AG04450 (cell line): ENCODE measurements around the gene SYCE1. TPM values are rescaled to one million over a fixed set of nuclear protein-coding genes. Genes with fewer than 3 reads are reported as not detected.
A peak's percentile ranks its signal among the peaks of the same experiment; 100 is the strongest.
"Not testable (repeated sequence)": the region's sequence is repeated elsewhere in the genome, so short reads cannot be mapped to it uniquely, and the experiment has no call there.

Experiments used
- CTCF ChIA-PET: fragments of 300-600, 350-600 bp; formaldehyde crosslinking; extraction: SDS; loops from one replicate; lab custom pipeline; 2022; ENCODE audit warnings: antibody characterized with exemption, inconsistent platforms; lab: Charles Lee
- POLR2A ChIA-PET: fragments of 350-600 bp; formaldehyde crosslinking; extraction: SDS; loops from one replicate; lab custom pipeline; 2021; ENCODE audit warnings: antibody characterized with exemption, inconsistent platforms; lab: Yijun Ruan, JAX
- DNase-seq: peaks from one replicate; pipeline ENCODE4 v3.0.0-alpha.2; 2011; ENCODE audit warnings: low read depth, low spot score
- H3K27ac ChIP-seq: one replicate; pipeline ENCODE4 v1.5.1; 2012; ENCODE audit warnings: low read depth, low read length, control low read depth
- H3K27me3 ChIP-seq: one replicate; pipeline ENCODE4 v1.6.0; 2012; ENCODE audit warnings: low read length; ENCODE audit not compliant: control insufficient read depth, insufficient read depth
- H3K4me3 ChIP-seq: 2 replicates; pipeline ENCODE4 v1.5.1; 2011; ENCODE audit warnings: mild to moderate bottlenecking, low read depth, low read length, control low read depth
- H3K9me3 ChIP-seq: 2 replicates; pipeline ENCODE4 v1.5.1; 2012; ENCODE audit warnings: low read length; ENCODE audit not compliant: control insufficient read depth, insufficient read depth
- polyA plus RNA-seq: library from polyadenylated mRNA; depleted of rRNA; stranded (reverse); fragments of >200 nt; gene quantifications from 2 replicates; pipeline ENCODE4 v1.2.3, GENCODE V29; 2011
- TF ChIP-seq, protein P1 (sequence below): IDR thresholded peaks from 2 replicates; pipeline ENCODE4 v1.5.1; 2011; ENCODE audit warnings: low read depth, low read length, control low read depth, inconsistent platforms

Gene SYCE1
- polyA plus RNA-seq, 1 experiment = not detected

DNA sequence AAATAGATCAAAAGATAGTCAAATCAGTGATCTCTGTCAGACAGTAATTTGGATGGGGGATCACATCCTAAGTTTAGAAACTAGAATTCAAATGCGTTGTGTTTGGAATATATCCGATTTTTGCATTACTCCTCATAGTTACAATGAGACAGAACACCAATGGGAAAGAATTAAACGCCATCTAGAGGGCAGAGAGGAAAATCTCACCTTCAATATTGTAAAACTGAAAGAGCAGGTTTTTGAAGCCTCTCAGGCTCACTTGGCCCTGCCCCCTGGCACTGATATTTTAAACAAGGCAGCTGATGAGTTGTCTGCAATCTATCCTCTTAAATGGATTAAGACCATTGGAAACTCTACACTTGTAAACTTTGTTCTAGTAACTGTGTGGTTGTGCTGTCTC, 43.5 kb upstream of the SYCE1 start:
- ChIA-PET CTCF (interaction anchor here (0.9 to 1.8 kb wide), 3 partner anchors 170 to 279 kb away, joined by 3 to 10 read pairs (median 4); no protein-coding TSS in a partner anchor), POLR2A (no interaction called here)
- no peaks in the 10 kb centered on the region for H3K27me3 ChIP-seq
- H3K27ac ChIP-seq = no peak overlapping the region
- H3K4me3 ChIP-seq = no peak overlapping the region
- TF ChIP-seq, protein P1, sequence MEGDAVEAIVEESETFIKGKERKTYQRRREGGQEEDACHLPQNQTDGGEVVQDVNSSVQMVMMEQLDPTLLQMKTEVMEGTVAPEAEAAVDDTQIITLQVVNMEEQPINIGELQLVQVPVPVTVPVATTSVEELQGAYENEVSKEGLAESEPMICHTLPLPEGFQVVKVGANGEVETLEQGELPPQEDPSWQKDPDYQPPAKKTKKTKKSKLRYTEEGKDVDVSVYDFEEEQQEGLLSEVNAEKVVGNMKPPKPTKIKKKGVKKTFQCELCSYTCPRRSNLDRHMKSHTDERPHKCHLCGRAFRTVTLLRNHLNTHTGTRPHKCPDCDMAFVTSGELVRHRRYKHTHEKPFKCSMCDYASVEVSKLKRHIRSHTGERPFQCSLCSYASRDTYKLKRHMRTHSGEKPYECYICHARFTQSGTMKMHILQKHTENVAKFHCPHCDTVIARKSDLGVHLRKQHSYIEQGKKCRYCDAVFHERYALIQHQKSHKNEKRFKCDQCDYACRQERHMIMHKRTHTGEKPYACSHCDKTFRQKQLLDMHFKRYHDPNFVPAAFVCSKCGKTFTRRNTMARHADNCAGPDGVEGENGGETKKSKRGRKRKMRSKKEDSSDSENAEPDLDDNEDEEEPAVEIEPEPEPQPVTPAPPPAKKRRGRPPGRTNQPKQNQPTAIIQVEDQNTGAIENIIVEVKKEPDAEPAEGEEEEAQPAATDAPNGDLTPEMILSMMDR = peak; percentile 54
- H3K9me3 ChIP-seq = no peaks in the 10 kb centered on the region; the same call in 1 of the 2 replicates
- no peak for DNase-seq

DNA sequence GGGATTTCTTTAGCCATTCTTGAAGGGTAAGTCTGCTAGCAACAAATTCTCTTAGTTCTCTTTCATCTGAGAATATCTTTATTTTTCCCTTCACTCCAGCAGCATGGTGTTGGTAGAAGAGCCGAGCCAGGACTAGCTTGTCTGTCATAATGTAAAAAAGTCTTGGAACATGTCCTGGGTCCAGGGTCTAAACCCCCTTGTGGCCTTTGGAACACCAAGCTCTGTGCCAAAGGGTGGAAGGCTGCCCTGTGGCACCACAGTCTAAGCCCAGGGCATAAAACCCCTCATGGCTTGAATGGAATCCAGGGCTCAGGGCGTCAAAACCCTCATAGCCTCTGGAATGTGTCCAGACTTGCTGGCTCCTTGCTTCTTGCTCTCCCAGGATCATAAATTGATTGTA, 38.1 kb upstream of the SYCE1 start:
- H3K27me3 ChIP-seq, CTCF ChIA-PET, H3K4me3 ChIP-seq, DNase-seq, POLR2A ChIA-PET, H3K27ac ChIP-seq, H3K9me3 ChIP-seq: not testable (repeated sequence)

DNA sequence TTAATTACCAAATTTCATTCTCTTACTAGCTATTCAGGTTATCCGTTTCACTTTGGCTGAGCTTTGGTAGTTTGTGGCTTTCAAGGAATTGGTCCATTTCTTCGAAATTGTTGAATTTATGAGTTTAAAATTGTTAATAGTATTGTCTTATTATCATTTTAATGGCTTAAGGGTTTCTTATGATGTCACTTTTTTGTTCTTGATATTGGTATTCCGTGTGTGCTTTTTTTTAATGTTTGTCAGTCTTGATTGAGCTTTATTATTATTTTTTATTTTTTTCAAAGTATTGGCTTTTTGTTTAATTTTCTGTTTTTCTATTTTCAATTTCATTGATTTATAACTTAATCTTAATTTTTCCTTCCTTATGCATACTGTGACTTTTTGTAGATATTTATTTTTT, 35.3 kb upstream of the SYCE1 start:
- Histone ChIP-seq H3K9me3 (no peaks in the 10 kb centered on the region), H3K27me3 (no peaks in the 10 kb centered on the region), H3K4me3 (no peak overlapping the region), H3K27ac (no peak overlapping the region)
- ChIA-PET CTCF (no interaction called here), POLR2A (no interaction called here)
- DNase-seq = no peak
- TF ChIP-seq, protein P1 = no peak

DNA sequence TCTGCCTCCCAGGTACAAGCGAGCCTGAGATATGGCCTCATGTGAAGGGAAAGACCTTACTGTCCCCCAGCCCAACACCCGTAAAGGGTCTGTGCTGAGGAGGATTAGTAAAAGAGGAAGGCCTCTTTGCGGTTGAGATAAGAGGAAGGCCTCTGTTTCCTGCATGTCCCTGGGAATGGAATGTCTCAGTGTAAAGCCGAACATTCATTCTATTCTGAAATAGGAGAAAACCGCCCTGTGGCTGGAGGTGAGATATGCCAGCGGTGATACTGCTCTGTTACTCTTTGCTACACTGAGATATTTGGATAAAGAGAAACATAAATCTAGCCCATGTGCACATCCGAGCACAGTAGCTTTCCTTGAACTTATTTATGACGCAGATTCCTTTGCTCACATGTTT, 34.5 kb upstream of the SYCE1 start:
- H3K9me3 ChIP-seq, DNase-seq, POLR2A ChIA-PET, H3K27me3 ChIP-seq, H3K4me3 ChIP-seq, CTCF ChIA-PET, H3K27ac ChIP-seq: not testable (repeated sequence)

DNA sequence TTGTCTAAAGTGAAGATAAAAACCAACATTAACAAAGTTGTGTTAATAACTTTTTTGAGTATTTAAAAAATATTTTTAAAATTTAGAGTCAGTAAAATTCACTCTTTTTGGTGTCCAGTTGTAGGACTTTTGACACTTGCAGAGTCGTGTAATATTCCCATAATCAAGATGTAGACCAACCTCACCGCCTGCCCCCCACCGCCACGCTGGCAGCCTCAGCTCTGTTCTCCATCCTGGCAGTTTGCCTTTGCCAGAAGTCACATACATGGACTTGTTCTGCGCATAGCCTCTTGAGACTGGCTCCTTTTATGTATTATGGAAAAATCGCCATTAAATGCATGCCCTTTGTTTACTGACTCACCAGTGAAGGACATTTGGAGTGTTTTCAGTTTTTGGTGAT, 27.3 kb upstream of the SYCE1 start:
- TF ChIP-seq, protein P1 = no peak
- POLR2A ChIA-PET = no interaction called here
- Histone ChIP-seq H3K4me3 (no peak overlapping the region), H3K27me3 (no peaks in the 10 kb centered on the region), H3K9me3 (peaks cover 10% of the 10 kb centered on the region; the same call in 1 of the 2 replicates), H3K27ac (no peak overlapping the region)
- DNase-seq = no peak
- CTCF ChIA-PET = no interaction called here

DNA sequence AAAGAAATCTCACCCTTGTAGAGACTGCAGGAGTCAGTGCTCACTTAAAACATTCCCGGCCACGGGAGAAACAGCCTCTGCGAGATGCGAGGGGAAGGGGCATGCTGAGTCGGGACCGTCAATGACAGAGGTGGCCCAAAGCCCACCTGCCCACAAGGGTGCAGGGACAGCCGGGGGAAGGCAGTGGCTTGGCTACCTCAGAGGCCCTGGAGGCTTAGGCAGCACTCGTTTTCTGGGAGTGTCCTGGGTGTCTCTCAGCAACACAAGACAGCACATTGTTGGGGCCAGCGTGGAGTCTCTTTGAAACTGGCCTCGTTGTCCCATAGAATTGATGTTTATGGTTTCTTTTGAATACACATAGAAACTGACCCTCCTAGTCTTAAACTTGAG, 25.6 kb upstream of the SYCE1 start:
- TF ChIP-seq, protein P1 = no peak
- CTCF ChIA-PET = no interaction called here
- Histone ChIP-seq H3K4me3 (no peak overlapping the region), H3K9me3 (peaks cover 10% of the 10 kb centered on the region; the same call in 1 of the 2 replicates), H3K27me3 (no peaks in the 10 kb centered on the region), H3K27ac (no peak overlapping the region)
- DNase-seq = no peak
- POLR2A ChIA-PET = no interaction called here
